ENCODE measurements around the gene NNMT. TPM values are rescaled to one million over a fixed set of nuclear protein-coding genes. Genes with fewer than 3 reads are reported as not detected.

The NNMT gene
- total RNA-seq, 1 experiment from 2014 or later, result not detected

GRCh38 chr11:114269498-114269897, 26.7 kb upstream of the NNMT start:
- Histone ChIP-seq H3K9me3 (ENCODE audit: control insufficient read depth in 1 of 2, insufficient read depth in 1 of 2, low read depth in 1 of 2, low read length in 2 of 2) (0 out of 4 replicates have a peak, but pooled peaks cover 0 to 3% of the 10 kb centered on the region in 2 experiments), H3K4me2 (ENCODE audit: low read length) (no peak overlapping the region), H3K27me3 (ENCODE audit: insufficient read depth, low read length) (peaks cover 44% of the 10 kb centered on the region), H3K9me2 (ENCODE audit: insufficient read depth) (no peaks in the 10 kb centered on the region), H3K4me3 (replicated peaks in 1 of 2; ENCODE audit: low read depth in 1 of 2, low read length in 2 of 2) (no peak overlapping the region), H3K4me1 (ENCODE audit: control insufficient read depth in 1 of 2, insufficient read depth in 2 of 2, low read length in 2 of 2) (no peaks in the 10 kb centered on the region), H3K79me2 (ENCODE audit: insufficient read depth, low read length) (no peaks in the 10 kb centered on the region), H3K27ac (ENCODE audit: low read depth, low read length) (no peak overlapping the region), H3K9ac (ENCODE audit: low read length) (no peak overlapping the region), H4K20me1 (ENCODE audit: insufficient read depth) (no peaks in the 10 kb centered on the region), H2AFZ (ENCODE audit: low read depth, low read length, poor library complexity, severe bottlenecking) (no peak overlapping the region), H3K36me3 (ENCODE audit: control insufficient read depth in 1 of 2, insufficient read depth in 2 of 2, low read length in 2 of 2) (no peaks in the 10 kb centered on the region)
- no peak for TF ChIP-seq ZBTB33 (IDR thresholded peaks at IDR 0.05; ENCODE audit: extremely low read depth, insufficient replicate concordance, low read length)
- TF ChIP-seq CTCF (IDR thresholded peaks at IDR 0.05 in 2 of 3, conservative IDR thresholded peaks at IDR 0.05 in 1 of 3; ENCODE audit: borderline replicate concordance in 1 of 3, insufficient read depth in 1 of 3, low read depth in 2 of 3, low read length in 2 of 3), result no peak
- TF ChIP-seq RAD21 (IDR thresholded peaks at IDR 0.05; ENCODE audit: low read depth), result no peak
- no peak for TF ChIP-seq FOSL1 (IDR thresholded peaks at IDR 0.05; ENCODE audit: low read depth)
- no peak for TF ChIP-seq EZH2phosphoT487 (IDR thresholded peaks at IDR 0.05; ENCODE audit: borderline replicate concordance)
- TF ChIP-seq TCF7L2 (IDR thresholded peaks at IDR 0.05; ENCODE audit: borderline replicate concordance, extremely low read depth, insufficient read depth, insufficient read length), result no peak
- no peak for TF ChIP-seq JUND (IDR thresholded peaks at IDR 0.05)
- no peak for TF ChIP-seq ZNF274 (IDR thresholded peaks at IDR 0.05; ENCODE audit: low read depth, low read length)
- TF ChIP-seq POLR2A (IDR thresholded peaks at IDR 0.05; ENCODE audit: borderline replicate concordance, extremely low read depth, insufficient read depth, insufficient read length), result no peak
- ChIA-PET POLR2A (no interaction called here), RAD21 (ENCODE audit: low non-redundant PET in 1 of 2, low total read pairs in 2 of 2, uncharacterized antibody in 2 of 2, unreplicated experiment in 2 of 2) (no interaction called here), CTCF (no interaction called here)
- BruUV-seq (replicated peaks), result no TSS peak
- intact Hi-C loops (cut with micrococcal nuclease), result no loop called here
- no peak for ATAC-seq
- no peak for DNase-seq (ENCODE audit: low read depth, low spot score)

All from HCT116 (cell line).